Measurements from ENCODE around the gene THSD7A. TPM values are rescaled to one million over a fixed set of nuclear protein-coding genes. Genes with fewer than 3 reads are reported as not detected.

The THSD7A gene
- total RNA-seq, 4 donors from 2014 or later = 16.2 to 36.4 (median 21.5) TPM

- Histone ChIP-seq H3K27ac (no peak overlapping the region), H3K36me3 (no peaks in the 10 kb centered on the region), H3K4me3 (no peak overlapping the region), H3K4me1 (no peaks in the 10 kb centered on the region), H3K27me3 (no peaks in the 10 kb centered on the region), H3K9me3 (no peaks in the 10 kb centered on the region)
- intact Hi-C loops (cut with DNase I; ENCODE audit: low total_unique reads) = no loop called here
- TF ChIP-seq, protein P1, sequence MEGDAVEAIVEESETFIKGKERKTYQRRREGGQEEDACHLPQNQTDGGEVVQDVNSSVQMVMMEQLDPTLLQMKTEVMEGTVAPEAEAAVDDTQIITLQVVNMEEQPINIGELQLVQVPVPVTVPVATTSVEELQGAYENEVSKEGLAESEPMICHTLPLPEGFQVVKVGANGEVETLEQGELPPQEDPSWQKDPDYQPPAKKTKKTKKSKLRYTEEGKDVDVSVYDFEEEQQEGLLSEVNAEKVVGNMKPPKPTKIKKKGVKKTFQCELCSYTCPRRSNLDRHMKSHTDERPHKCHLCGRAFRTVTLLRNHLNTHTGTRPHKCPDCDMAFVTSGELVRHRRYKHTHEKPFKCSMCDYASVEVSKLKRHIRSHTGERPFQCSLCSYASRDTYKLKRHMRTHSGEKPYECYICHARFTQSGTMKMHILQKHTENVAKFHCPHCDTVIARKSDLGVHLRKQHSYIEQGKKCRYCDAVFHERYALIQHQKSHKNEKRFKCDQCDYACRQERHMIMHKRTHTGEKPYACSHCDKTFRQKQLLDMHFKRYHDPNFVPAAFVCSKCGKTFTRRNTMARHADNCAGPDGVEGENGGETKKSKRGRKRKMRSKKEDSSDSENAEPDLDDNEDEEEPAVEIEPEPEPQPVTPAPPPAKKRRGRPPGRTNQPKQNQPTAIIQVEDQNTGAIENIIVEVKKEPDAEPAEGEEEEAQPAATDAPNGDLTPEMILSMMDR (IDR thresholded peaks at IDR 0.05) = no peak
- TF ChIP-seq POLR2A (IDR thresholded peaks at IDR 0.05) = no peak
- DNase-seq = no peak
Observed at GRCh38 chr7:11655163-11655562, 176.8 kb downstream of the THSD7A start.

DNA sequence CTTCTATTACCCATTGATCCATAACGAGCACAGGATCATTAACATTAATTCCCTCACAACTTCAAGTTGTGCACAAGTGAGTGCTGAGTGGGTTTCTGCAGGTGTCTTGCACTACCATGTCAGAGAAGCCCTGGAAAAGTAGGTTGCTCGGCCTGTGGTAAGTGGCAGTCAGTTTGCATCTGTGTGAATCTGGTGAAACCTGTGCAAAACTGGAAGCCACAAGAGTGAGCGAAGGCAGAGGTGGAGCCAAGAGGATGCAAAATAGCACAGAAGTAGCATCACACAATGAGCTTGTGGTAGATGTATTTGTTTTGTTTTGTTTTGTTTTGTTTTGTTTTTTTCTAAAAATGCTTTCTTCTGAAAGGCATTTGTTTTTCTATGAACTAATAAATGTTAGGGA, 181.5 kb downstream of the THSD7A start:
- H3K4me1 ChIP-seq = no peaks in the 10 kb centered on the region
- DNase-seq = no peak
- no peak overlapping the region for H3K27ac ChIP-seq
- H3K27me3 ChIP-seq = no peaks in the 10 kb centered on the region
- no peaks in the 10 kb centered on the region for H3K36me3 ChIP-seq
- no peak overlapping the region for H3K4me3 ChIP-seq
- H3K9me3 ChIP-seq = no peaks in the 10 kb centered on the region
- intact Hi-C loops (cut with DNase I; ENCODE audit: low total_unique reads) = no loop called here
- TF ChIP-seq, protein P1 (IDR thresholded peaks at IDR 0.05) = no peak
- TF ChIP-seq POLR2A (IDR thresholded peaks at IDR 0.05) = no peak

GRCh38 chr7:11650030-11650429, 182.0 kb downstream of the THSD7A start:
- Histone ChIP-seq H3K4me1 (no peaks in the 10 kb centered on the region), H3K4me3 (no peak overlapping the region), H3K9me3 (no peaks in the 10 kb centered on the region), H3K27ac (no peak overlapping the region), H3K27me3 (no peaks in the 10 kb centered on the region), H3K36me3 (no peaks in the 10 kb centered on the region)
- no peak for DNase-seq
- TF ChIP-seq, protein P1 (IDR thresholded peaks at IDR 0.05) = no peak
- TF ChIP-seq POLR2A (IDR thresholded peaks at IDR 0.05) = no peak
- intact Hi-C loops (cut with DNase I; ENCODE audit: low total_unique reads) = no loop called here

- H3K4me3 ChIP-seq = no peak overlapping the region
- DNase-seq = no peak
- TF ChIP-seq, protein P1 (IDR thresholded peaks at IDR 0.05) = no peak
- no peak for TF ChIP-seq POLR2A (IDR thresholded peaks at IDR 0.05)
- no peaks in the 10 kb centered on the region for H3K4me1 ChIP-seq
- H3K27me3 ChIP-seq = no peaks in the 10 kb centered on the region
- H3K27ac ChIP-seq = no peak overlapping the region
- no peaks in the 10 kb centered on the region for H3K9me3 ChIP-seq
- intact Hi-C loops (cut with DNase I; ENCODE audit: low total_unique reads) = no loop called here
- H3K36me3 ChIP-seq = no peaks in the 10 kb centered on the region
Observed at GRCh38 chr7:11648980-11649379, 183.0 kb downstream of the THSD7A start.

DNA sequence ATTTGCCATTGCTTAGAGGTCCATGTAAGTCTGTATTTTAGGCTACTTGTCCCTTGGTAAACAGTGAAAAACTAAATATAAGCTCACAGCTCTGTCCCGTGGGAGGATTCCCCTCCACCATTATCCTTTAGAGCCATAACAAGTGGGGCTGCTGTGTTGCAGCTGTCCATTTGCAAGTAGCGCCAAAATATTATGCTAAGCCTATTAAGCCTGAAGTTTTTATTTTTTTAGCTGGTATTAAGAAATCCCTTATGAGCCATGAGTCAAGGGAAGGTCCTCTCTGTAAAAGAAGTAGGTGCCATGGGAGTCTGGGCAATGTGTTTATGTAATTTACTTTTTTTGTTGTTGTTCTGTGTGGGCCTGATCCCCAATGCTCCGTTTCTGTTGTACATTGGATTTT, 183.9 kb downstream of the THSD7A start:
- no peaks in the 10 kb centered on the region for H3K36me3 ChIP-seq
- H3K4me1 ChIP-seq = no peaks in the 10 kb centered on the region
- TF ChIP-seq, protein P1 (IDR thresholded peaks at IDR 0.05) = no peak
- no peak for TF ChIP-seq POLR2A (IDR thresholded peaks at IDR 0.05)
- intact Hi-C loops (cut with DNase I; ENCODE audit: low total_unique reads) = no loop called here
- H3K4me3 ChIP-seq = no peak overlapping the region
- no peak for DNase-seq
- no peak overlapping the region for H3K27ac ChIP-seq
- H3K27me3 ChIP-seq = no peaks in the 10 kb centered on the region
- H3K9me3 ChIP-seq = no peaks in the 10 kb centered on the region
